H1 (cell line): Measurements from ENCODE around the gene ASB16. TPM values are rescaled to one million over a fixed set of nuclear protein-coding genes. Genes with fewer than 3 reads are reported as not detected.

ENCODE experiments used
- BRCA1 ChIP-seq: IDR thresholded peaks from 2 replicates; pipeline ENCODE4 v1.6.1; 2012; ENCODE audit warnings: low read depth, low read length, improper control_type of control experiment
- GTF2F1 ChIP-seq: IDR thresholded peaks from 2 replicates; pipeline ENCODE4 v1.6.1; 2012; ENCODE audit warnings: low read depth, low read length, improper control_type of control experiment, borderline replicate concordance
- polyA plus RNA-seq, 7 experiments: library from polyadenylated mRNA; depleted of rRNA in 3 of 7; stranded (reverse) in 5 of 7; unstranded in 2 of 7; fragments of >200 nt in 5 of 7; fragments of 200-250 nt in 2 of 7; gene quantifications; 1 replicate in 5 of 7; 2 replicates in 1 of 7; 4 replicates in 1 of 7; pipeline versions ENCODE4 v1.2.1 to v1.2.3, GENCODE V29; 2011 to 2013; ENCODE audit warnings: missing spikeins in 2 of 7, mixed read lengths in 2 of 7
- total RNA-seq: library from RNA; stranded (reverse); fragmentation: NEBNext Ultra II Directional; extraction: Animal tissue kit (Norgen Biotek cat#: 25700); gene quantifications from 2 replicates; pipeline ENCODE4 v1.2.1, GENCODE V29; 2021

The ASB16 gene
- total and polyA plus RNA-seq, 2 of the 8 experiments (the other 6 are each of a cell fraction or from before 2014, with no cell fraction given) = 0.05 TPM; not detected in 1

GRCh38 chr17:44176257-44176656 is 5.8 kb downstream of the ASB16 start (continued):
- TF ChIP-seq GTF2F1 = no peak
- TF ChIP-seq BRCA1 = no peak
